ENCODE data around the gene SERPINA3. TPM values are rescaled to one million over a fixed set of nuclear protein-coding genes. Genes with fewer than 3 reads are reported as not detected.

The SERPINA3 gene
- total RNA-seq, 1 experiment from 2014 or later, result 3.5 TPM

GRCh38 chr14:94570440-94570839 lies 41.8 kb upstream of the SERPINA3 start:
- ChIA-PET CTCF (interaction anchor here (1.2 kb wide), 1 partner anchor 29 kb away, joined by 3 read pairs; no protein-coding TSS in a partner anchor), POLR2A (no interaction called here)
- Mint-ChIP-seq H3K9me3 (no peaks in the 10 kb centered on the region), H3K4me3 (no peak overlapping the region), H3K36me3 (no peaks in the 10 kb centered on the region), H3K4me1 (no peaks in the 10 kb centered on the region), H3K27ac (no peak overlapping the region), H3K27me3 (ENCODE audit: low read depth) (no peaks in the 10 kb centered on the region; the same call in 1 of the 2 replicates)
- no peak for ATAC-seq
- DNase-seq (ENCODE audit: low spot score), result no peak
- TF ChIP-seq EMX1 (CRISPR knock-in tag; IDR thresholded peaks at IDR 0.05), result no peak
- no peak for TF ChIP-seq ESRRA (CRISPR knock-in tag; IDR thresholded peaks at IDR 0.05; ENCODE audit: borderline replicate concordance)
- TF ChIP-seq ZNF416 (CRISPR knock-in tag; IDR thresholded peaks at IDR 0.05), result no peak
- TF ChIP-seq ZBTB21 (CRISPR knock-in tag; IDR thresholded peaks at IDR 0.05; ENCODE audit: borderline replicate concordance), result no peak
- no peak for TF ChIP-seq PRDM15 (CRISPR knock-in tag; IDR thresholded peaks at IDR 0.05)
- TF ChIP-seq, protein P1, sequence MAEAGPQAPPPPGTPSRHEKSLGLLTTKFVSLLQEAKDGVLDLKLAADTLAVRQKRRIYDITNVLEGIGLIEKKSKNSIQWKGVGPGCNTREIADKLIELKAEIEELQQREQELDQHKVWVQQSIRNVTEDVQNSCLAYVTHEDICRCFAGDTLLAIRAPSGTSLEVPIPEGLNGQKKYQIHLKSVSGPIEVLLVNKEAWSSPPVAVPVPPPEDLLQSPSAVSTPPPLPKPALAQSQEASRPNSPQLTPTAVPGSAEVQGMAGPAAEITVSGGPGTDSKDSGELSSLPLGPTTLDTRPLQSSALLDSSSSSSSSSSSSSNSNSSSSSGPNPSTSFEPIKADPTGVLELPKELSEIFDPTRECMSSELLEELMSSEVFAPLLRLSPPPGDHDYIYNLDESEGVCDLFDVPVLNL (CRISPR knock-in tag; IDR thresholded peaks at IDR 0.05; ENCODE audit: borderline replicate concordance, low read depth), result no peak
- TF ChIP-seq RELA (CRISPR knock-in tag; IDR thresholded peaks at IDR 0.05; ENCODE audit: borderline replicate concordance), result no peak
- no peak for TF ChIP-seq E2F5 (CRISPR knock-in tag; IDR thresholded peaks at IDR 0.05)
- no peak for TF ChIP-seq MLX (CRISPR knock-in tag; IDR thresholded peaks at IDR 0.05)
- TF ChIP-seq GTF2I (CRISPR knock-in tag; conservative IDR thresholded peaks at IDR 0.05), result no peak
- no peak for TF ChIP-seq IRF2 (CRISPR knock-in tag; IDR thresholded peaks at IDR 0.05; ENCODE audit: borderline replicate concordance, low read depth)

- Mint-ChIP-seq H3K27ac (no peak overlapping the region), H3K27me3 (ENCODE audit: low read depth) (no peaks in the 10 kb centered on the region; the same call in 1 of the 2 replicates), H3K4me1 (no peaks in the 10 kb centered on the region), H3K36me3 (no peaks in the 10 kb centered on the region), H3K4me3 (no peak overlapping the region), H3K9me3 (no peaks in the 10 kb centered on the region)
- no peak for TF ChIP-seq STAT6 (CRISPR knock-in tag; conservative IDR thresholded peaks at IDR 0.05; ENCODE audit: low read depth)
- ChIA-PET POLR2A (no interaction called here), CTCF (interaction anchor here (0.6 to 1.2 kb wide), 2 partner anchors 28 to 432 kb away, joined by 3 read pairs; no protein-coding TSS in a partner anchor)
- no peak for ATAC-seq
- DNase-seq (ENCODE audit: low spot score), result no peak
Measured at GRCh38 chr14:94571395-94571794, 40.8 kb upstream of the SERPINA3 start.

DNA sequence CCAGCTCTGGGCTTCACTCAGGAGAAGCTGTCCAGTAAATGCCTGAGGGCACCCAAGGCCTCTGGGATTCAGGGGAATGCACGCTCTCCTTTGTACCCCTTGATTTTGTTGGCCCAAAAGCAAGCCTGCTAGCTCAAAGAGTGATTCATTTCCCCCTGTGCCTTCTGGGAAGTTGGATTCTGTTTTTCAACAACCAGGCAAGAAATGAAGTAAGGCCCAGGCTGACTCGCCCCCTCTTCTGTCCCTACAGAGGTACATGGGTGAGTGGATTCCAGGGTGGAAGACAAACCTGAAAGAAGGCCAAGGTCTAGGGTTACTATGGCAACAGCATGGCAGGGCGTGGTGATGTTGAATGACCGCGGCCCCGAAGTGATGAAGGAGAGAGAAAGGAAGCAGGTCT lies 40.2 kb upstream of the SERPINA3 start:
- no peak overlapping the region for H3K27ac Mint-ChIP-seq
- H3K9me3 Mint-ChIP-seq, result no peaks in the 10 kb centered on the region
- DNase-seq (ENCODE audit: low spot score) (no peak), ATAC-seq (no peak)
- no peaks in the 10 kb centered on the region for H3K36me3 Mint-ChIP-seq
- TF ChIP-seq MYBL2 (CRISPR knock-in tag; IDR thresholded peaks at IDR 0.05), result no peak
- TF ChIP-seq OVOL2 (CRISPR knock-in tag; IDR thresholded peaks at IDR 0.05; ENCODE audit: borderline replicate concordance), result no peak
- no peak for TF ChIP-seq ESRRA (CRISPR knock-in tag; IDR thresholded peaks at IDR 0.05; ENCODE audit: borderline replicate concordance)
- no peak for TF ChIP-seq ZNF396 (CRISPR knock-in tag; IDR thresholded peaks at IDR 0.05; ENCODE audit: borderline replicate concordance)
- TF ChIP-seq ZNF423 (CRISPR knock-in tag; IDR thresholded peaks at IDR 0.05), result no peak
- no peak for TF ChIP-seq NFATC4 (CRISPR knock-in tag; IDR thresholded peaks at IDR 0.05)
- no peak for TF ChIP-seq SMAD3 (CRISPR knock-in tag; IDR thresholded peaks at IDR 0.05; ENCODE audit: borderline replicate concordance)
- no peak for TF ChIP-seq SMAD4 (CRISPR knock-in tag; IDR thresholded peaks at IDR 0.05)
- no peak for TF ChIP-seq GRHL2 (CRISPR knock-in tag; IDR thresholded peaks at IDR 0.05; ENCODE audit: insufficient replicate concordance, severe bottlenecking)
- no peak overlapping the region for H3K4me3 Mint-ChIP-seq
- CTCF ChIA-PET, result interaction anchor here (1.2 kb wide), 1 partner anchor 27 kb away, joined by 3 read pairs; no protein-coding TSS in a partner anchor
- no peaks in the 10 kb centered on the region for H3K4me1 Mint-ChIP-seq
- POLR2A ChIA-PET, result no interaction called here
- no peaks in the 10 kb centered on the region; the same call in 1 of the 2 replicates for H3K27me3 Mint-ChIP-seq (ENCODE audit: low read depth)
